Stimulated activated CD4-positive, alpha-beta T cell treated with anti-CD3 and anti-CD28 coated beads, Interleukin-2, amount 100 ng/mL, for 48 hours (primary cell): ENCODE data around the gene ARID1B.
"Not testable (repeated sequence)": the region's sequence is repeated elsewhere in the genome, so short reads cannot be mapped to it uniquely, and the experiment has no call there.

ENCODE experiments used
- DNase-seq, 2 donors: peaks; one replicate each; pipeline ENCODE4 v3.0.0-alpha.2; 2020

The ARID1B gene

GRCh38 chr6:157145656-157146285 lies 368.6 kb downstream of the ARID1B start:
- DNase-seq = no peak

GRCh38 chr6:157147054-157148026 lies 370.2 kb downstream of the ARID1B start:
- DNase-seq = not testable (repeated sequence)

GRCh38 chr6:157148391-157149323 lies 371.5 kb downstream of the ARID1B start:
- DNase-seq = no peak

GRCh38 chr6:157150076-157150475 lies 372.9 kb downstream of the ARID1B start:
- no peak for DNase-seq

- no peak for DNase-seq
Measured at GRCh38 chr6:157151029-157151428, 373.9 kb downstream of the ARID1B start.

GRCh38 chr6:157151989-157152388 lies 374.8 kb downstream of the ARID1B start:
- DNase-seq = no peak

GRCh38 chr6:157152556-157152955 lies 375.4 kb downstream of the ARID1B start:
- no peak for DNase-seq

GRCh38 chr6:157155804-157156203 lies 378.6 kb downstream of the ARID1B start:
- no peak for DNase-seq

GRCh38 chr6:157157258-157157657 lies 380.1 kb downstream of the ARID1B start:
- no peak for DNase-seq

GRCh38 chr6:157158456-157158855 lies 381.3 kb downstream of the ARID1B start:
- no peak for DNase-seq

- no peak for DNase-seq
Measured at GRCh38 chr6:157158897-157159296, 381.7 kb downstream of the ARID1B start.

GRCh38 chr6:157159348-157159747 lies 382.2 kb downstream of the ARID1B start:
- DNase-seq = no peak

GRCh38 chr6:157161912-157162311 lies 384.7 kb downstream of the ARID1B start:
- no peak for DNase-seq

GRCh38 chr6:157162766-157163433 lies 385.7 kb downstream of the ARID1B start:
- DNase-seq = no peak

GRCh38 chr6:157163434-157164159 lies 386.4 kb downstream of the ARID1B start:
- no peak for DNase-seq

GRCh38 chr6:157164972-157165371 lies 387.8 kb downstream of the ARID1B start:
- no peak for DNase-seq

- DNase-seq = no peak
Measured at GRCh38 chr6:157166784-157167183, 389.6 kb downstream of the ARID1B start.

GRCh38 chr6:157167837-157168236 lies 390.7 kb downstream of the ARID1B start:
- no peak for DNase-seq

GRCh38 chr6:157168471-157168870 lies 391.3 kb downstream of the ARID1B start:
- DNase-seq = no peak

GRCh38 chr6:157169226-157169625 lies 392.0 kb downstream of the ARID1B start:
- DNase-seq = no peak

- no peak for DNase-seq
Measured at GRCh38 chr6:157169656-157170055, 392.5 kb downstream of the ARID1B start.

GRCh38 chr6:157170535-157170934 lies 393.4 kb downstream of the ARID1B start:
- no peak for DNase-seq
